GF-D8 (cell line): Measurements from ENCODE around the gene SCUBE1.

Experiments used
- DNase-seq: peaks from one replicate; lab custom pipeline; 2025; lab: John Stamatoyannopoulos, UW

Gene SCUBE1

GRCh38 chr22:43213051-43213450 is 130.1 kb downstream of the SCUBE1 start:
- no peak for DNase-seq

GRCh38 chr22:43212434-43212952 is 130.7 kb downstream of the SCUBE1 start:
- no peak for DNase-seq

GRCh38 chr22:43211941-43212433 is 131.2 kb downstream of the SCUBE1 start:
- DNase-seq, result no peak

GRCh38 chr22:43210631-43211515 is 132.3 kb downstream of the SCUBE1 start:
- no peak for DNase-seq

GRCh38 chr22:43209971-43210370 is 133.2 kb downstream of the SCUBE1 start:
- no peak for DNase-seq

- no peak for DNase-seq
Measured at GRCh38 chr22:43209523-43209890, 133.7 kb downstream of the SCUBE1 start.

- no peak for DNase-seq
Measured at GRCh38 chr22:43208703-43209522, 134.3 kb downstream of the SCUBE1 start.

- no peak for DNase-seq
Measured at GRCh38 chr22:43207849-43208702, 135.1 kb downstream of the SCUBE1 start.

- no peak for DNase-seq
Measured at GRCh38 chr22:43207386-43207785, 135.8 kb downstream of the SCUBE1 start.

GRCh38 chr22:43206509-43207161 is 136.5 kb downstream of the SCUBE1 start:
- no peak for DNase-seq

- DNase-seq, result no peak
Measured at GRCh38 chr22:43205748-43206508, 137.2 kb downstream of the SCUBE1 start.

GRCh38 chr22:43205261-43205691 is 137.9 kb downstream of the SCUBE1 start:
- DNase-seq, result no peak

- DNase-seq, result no peak
Measured at GRCh38 chr22:43203471-43203981, 139.6 kb downstream of the SCUBE1 start.

GRCh38 chr22:43202756-43203410 is 140.3 kb downstream of the SCUBE1 start:
- no peak for DNase-seq

GRCh38 chr22:43202326-43202725 is 140.8 kb downstream of the SCUBE1 start:
- no peak for DNase-seq

GRCh38 chr22:43201486-43202219 is 141.5 kb downstream of the SCUBE1 start:
- DNase-seq, result no peak

GRCh38 chr22:43200555-43200954 is 142.6 kb downstream of the SCUBE1 start:
- DNase-seq, result no peak

GRCh38 chr22:43200031-43200430 is 143.1 kb downstream of the SCUBE1 start:
- no peak for DNase-seq

GRCh38 chr22:43199541-43199940 is 143.6 kb downstream of the SCUBE1 start:
- no peak for DNase-seq
